Femur (tissue), 1 donor: ENCODE results near the gene ACBD6.

Source experiments
- DNase-seq: peaks from one replicate; pipeline ENCODE4 v3.0.0-alpha.2; 2017

The ACBD6 gene

GRCh38 chr1:180524915-180525714, 22.7 kb upstream of the ACBD6 start:
- DNase-seq = no peak

GRCh38 chr1:180524160-180524914, 22.0 kb upstream of the ACBD6 start:
- no peak for DNase-seq

GRCh38 chr1:180522213-180522515, 19.8 kb upstream of the ACBD6 start:
- DNase-seq = no peak

GRCh38 chr1:180521474-180522212, 19.3 kb upstream of the ACBD6 start:
- no peak for DNase-seq

- DNase-seq = no peak
Observed at GRCh38 chr1:180519846-180520245, 17.5 kb upstream of the ACBD6 start.

- DNase-seq = peak; percentile 77
Observed at GRCh38 chr1:180515857-180516388, 13.5 kb upstream of the ACBD6 start.

GRCh38 chr1:180515364-180515763, 13.0 kb upstream of the ACBD6 start:
- DNase-seq = no peak

GRCh38 chr1:180513531-180513930, 11.2 kb upstream of the ACBD6 start:
- DNase-seq = no peak

- no peak for DNase-seq
Observed at GRCh38 chr1:180510882-180511281, 8.5 kb upstream of the ACBD6 start.

- no peak for DNase-seq
Observed at GRCh38 chr1:180508725-180509097, 6.3 kb upstream of the ACBD6 start.

GRCh38 chr1:180507795-180508724, 5.7 kb upstream of the ACBD6 start:
- DNase-seq = no peak

GRCh38 chr1:180505732-180506335, 3.5 kb upstream of the ACBD6 start:
- DNase-seq = no peak

- no peak for DNase-seq
Observed at GRCh38 chr1:180504186-180504585, 1.8 kb upstream of the ACBD6 start.

GRCh38 chr1:180503280-180503862, 994 bp upstream of the ACBD6 start:
- DNase-seq = no peak

GRCh38 chr1:180501865-180502360, 464 bp downstream of the ACBD6 start:
- DNase-seq = no peak

- no peak for DNase-seq
Observed at GRCh38 chr1:180500689-180501088, 1.7 kb downstream of the ACBD6 start.

GRCh38 chr1:180498594-180498993, 3.8 kb downstream of the ACBD6 start:
- DNase-seq = no peak

- DNase-seq = no peak
Observed at GRCh38 chr1:180497826-180498225, 4.6 kb downstream of the ACBD6 start.

- DNase-seq = no peak
Observed at GRCh38 chr1:180494370-180494769, 8.0 kb downstream of the ACBD6 start.

GRCh38 chr1:180489976-180490375, 12.4 kb downstream of the ACBD6 start:
- no peak for DNase-seq

GRCh38 chr1:180489313-180489712, 13.1 kb downstream of the ACBD6 start:
- no peak for DNase-seq
